Activated CD4-positive, alpha-beta T cell treated with anti-CD3 and anti-CD28 coated beads, Interleukin-2, Interleukin-4, amounts not matched to agents 100 ng/mL and 50 ng/mL, durations not matched to agents 16 hours and 8 hours (primary cell): ENCODE measurements around the gene SMIM9.
"Not testable (repeated sequence)": the region's sequence is repeated elsewhere in the genome, so short reads cannot be mapped to it uniquely, and the experiment has no call there.

Source experiments
- DNase-seq: peaks from one replicate; pipeline ENCODE4 v3.0.0-alpha.2; 2020; ENCODE audit warnings: low spot score

SMIM9 gene

GRCh38 chrX:154834562-154834961 lies at the start of gene SMIM9:
Gene SMIM9 (minus strand): TSS chrX:154834662. CDS start chrX:154830856, 3,806 bp downstream.
- DNase-seq, result no peak

- DNase-seq, result not testable (repeated sequence)
Measured at GRCh38 chrX:154884069-154884468, 49.6 kb upstream of the SMIM9 start.

- no peak for DNase-seq
Measured at GRCh38 chrX:154873329-154873728, 38.9 kb upstream of the SMIM9 start.

GRCh38 chrX:154868522-154868921 lies 34.1 kb upstream of the SMIM9 start:
- DNase-seq, result not testable (repeated sequence)

DNA sequence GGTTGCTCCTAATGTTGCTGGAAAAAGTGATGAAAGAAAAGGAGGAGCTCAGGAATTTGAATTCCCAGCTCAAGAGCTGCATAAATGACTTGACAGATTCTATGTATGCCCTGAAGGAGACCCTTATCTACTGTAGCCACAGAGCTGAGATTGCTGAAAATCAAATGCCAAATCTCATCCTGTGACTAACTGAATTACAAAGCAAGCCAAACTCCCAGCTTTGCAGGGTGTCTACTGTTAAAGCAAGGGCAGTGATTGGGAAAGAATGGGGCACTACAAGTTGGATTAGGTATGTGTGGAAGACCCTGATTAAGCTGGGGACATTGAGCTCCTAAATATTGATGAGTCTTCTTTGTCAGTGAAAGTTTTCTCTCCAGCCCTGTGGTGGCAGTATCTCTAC lies 20.8 kb upstream of the SMIM9 start:
- DNase-seq, result no peak

DNA sequence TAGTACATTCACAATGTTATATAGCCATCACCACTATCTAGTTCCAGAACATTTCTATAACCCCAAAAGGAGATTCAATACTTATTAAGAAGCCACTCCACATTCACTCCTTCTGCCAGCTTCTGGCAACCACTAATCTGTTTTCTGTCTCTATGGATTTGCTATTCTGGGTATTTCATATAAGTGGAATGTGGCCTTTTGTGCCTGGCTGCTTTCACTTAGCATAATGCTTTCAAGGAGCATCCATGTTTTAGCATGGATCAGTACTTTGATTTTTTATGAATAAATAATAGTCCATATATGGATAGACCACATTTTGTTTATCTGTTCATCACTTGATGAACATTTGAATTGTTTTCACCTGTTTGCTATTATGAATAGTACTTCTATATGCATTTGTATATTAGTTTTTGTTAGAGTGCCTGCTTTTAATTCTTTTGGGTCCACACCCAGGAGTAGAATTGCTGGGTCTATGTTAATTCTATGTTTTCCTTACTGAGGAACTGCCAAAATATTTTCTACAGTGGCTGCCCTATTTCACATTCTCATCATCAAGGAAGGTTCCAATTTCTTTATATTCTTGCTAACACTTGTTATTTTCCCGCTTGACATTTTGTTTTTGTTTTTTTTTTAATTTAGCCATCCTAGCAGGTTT lies 16.6 kb upstream of the SMIM9 start:
- no peak for DNase-seq

- DNase-seq, result peak; percentile 36
Measured at GRCh38 chrX:154840856-154841255, 6.4 kb upstream of the SMIM9 start.

DNA sequence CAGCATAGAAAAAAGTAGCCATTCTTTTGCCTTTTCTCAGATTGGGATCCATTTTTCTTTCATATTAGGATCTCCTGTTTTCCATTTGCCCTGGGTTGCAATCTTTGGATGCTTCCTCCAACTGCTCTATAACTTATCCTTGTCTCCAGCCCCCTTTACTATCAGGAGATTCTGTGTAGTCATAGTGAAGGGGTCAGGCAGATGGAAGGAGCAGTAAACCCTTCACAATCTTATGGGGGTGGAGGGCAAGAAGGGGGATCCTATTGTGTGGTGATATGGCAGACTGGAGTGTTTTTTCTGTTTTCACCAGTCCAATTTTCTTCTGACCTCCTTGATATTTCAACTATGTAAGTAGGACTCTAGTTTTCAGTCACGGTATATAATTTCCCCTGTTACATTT lies 1.7 kb upstream of the SMIM9 start:
- no peak for DNase-seq

- no peak for DNase-seq
Measured at GRCh38 chrX:154833746-154834274, 652 bp downstream of the SMIM9 start.

DNA sequence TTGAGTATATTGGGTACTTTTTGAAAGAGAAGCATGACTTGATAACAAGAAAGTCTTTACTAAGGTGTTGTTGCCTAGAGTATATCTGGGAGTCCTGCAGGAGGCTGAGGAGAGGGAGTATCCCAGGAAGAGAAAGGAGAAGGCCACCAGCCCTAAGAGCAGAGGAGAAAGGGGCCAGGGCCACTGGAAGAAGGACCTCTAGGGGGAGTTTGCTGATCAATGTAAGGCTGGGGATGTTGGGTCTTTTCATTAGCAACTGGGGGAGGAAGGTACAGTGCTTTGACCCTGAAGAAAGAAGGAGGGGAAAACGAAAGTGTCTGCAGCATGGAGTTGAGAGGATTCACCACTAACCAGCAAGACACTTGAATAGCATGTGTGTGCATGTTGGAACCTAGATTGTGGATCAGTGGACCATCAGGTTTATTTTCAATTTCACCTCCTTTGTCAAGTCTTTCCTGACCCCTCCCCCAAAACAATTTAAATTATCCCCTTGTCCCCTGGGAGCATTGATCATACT lies 4.5 kb downstream of the SMIM9 start:
- no peak for DNase-seq

- DNase-seq, result no peak
Measured at GRCh38 chrX:154829134-154829533, 5.3 kb downstream of the SMIM9 start.

- DNase-seq, result no peak
Measured at GRCh38 chrX:154828016-154828408, 6.5 kb downstream of the SMIM9 start.

- DNase-seq, result no peak
Measured at GRCh38 chrX:154827194-154828015, 7.1 kb downstream of the SMIM9 start.

- not testable (repeated sequence) for DNase-seq
Measured at GRCh38 chrX:154825586-154825985, 8.9 kb downstream of the SMIM9 start.

DNA sequence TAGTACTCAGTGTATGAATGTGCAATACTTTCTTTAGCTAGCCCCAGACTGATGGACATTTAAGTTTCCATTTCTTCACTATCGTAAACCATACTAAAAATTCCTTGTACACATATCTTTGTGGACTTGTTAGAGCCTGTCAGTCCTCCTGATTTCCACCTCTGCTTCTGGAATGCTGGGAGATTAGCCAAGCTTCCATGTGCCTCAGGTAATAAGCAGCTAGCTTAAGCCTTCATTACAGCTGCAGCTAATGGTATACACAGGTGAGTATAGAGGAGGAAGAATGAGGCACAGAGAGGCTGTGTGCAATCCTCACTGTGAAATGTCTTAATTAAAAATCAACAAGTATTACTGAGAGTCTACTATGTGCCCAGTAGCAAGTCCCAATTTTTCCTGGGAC lies 9.8 kb downstream of the SMIM9 start:
- DNase-seq, result no peak

DNA sequence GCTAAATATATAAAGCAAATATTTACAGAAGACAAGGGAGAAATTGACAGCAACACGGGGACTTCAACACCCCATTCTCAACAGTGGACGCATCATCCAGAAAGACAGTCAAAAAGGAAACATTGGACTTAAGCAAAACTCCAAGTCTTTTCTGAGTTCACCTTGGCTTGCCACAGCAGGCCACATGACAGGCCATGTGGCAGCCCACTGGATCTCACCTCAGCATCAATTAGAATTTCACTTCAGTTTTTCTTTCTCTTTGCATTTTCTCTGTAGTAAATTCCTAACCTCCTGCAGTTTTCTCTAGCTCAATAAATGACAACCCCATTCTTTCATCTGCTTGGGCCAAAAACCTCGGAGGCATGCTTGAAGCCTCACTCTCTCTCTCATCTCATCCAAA lies 12.4 kb downstream of the SMIM9 start:
- DNase-seq, result no peak

DNA sequence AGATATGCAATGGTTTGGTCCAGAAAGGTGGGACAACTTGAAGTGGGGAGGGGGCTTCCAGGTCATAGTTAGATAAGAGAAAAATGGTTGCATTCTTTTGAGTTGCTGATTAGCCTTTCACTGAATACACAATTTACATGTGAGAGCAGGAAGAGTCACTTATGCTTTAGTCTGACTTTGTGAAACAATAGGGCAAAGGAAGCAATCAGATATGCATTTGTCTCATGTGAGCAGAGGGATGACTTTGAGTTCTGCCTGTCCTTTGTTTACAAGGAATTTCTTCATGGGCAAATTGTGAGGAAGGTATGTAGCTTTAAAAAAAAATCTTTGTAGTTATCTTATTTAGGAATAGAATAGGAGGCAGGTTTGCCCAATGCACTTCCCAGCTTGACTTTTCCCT lies 12.9 kb downstream of the SMIM9 start:
- DNase-seq, result no peak

DNA sequence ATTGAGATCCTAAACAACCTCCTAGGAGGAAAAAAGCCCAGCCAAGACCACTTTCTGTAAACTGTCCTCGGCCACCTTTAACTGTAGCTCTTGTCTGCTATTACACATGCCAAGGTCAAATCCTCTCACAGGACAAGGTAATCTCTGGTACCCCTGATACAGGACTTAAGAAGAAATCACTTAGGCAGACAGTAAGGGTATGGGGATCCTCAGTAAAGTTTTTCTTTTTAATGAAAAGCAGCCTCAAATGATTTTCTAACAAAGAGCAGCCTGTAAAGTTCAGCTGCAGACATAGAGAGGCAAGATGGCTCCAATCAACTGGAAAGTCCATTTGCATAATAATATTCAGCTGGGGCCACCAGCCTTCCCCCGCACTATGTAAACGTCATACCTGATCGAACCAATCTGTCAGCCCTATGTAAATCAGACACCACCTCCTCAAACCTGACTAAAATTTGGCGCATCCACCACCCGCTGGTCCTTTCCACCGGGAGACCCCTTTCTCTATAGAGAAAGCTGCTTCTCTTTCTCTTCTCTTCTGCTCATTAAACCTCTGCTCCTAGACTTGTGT lies 14.6 kb downstream of the SMIM9 start:
- no peak for DNase-seq

GRCh38 chrX:154818916-154819770 lies 15.3 kb downstream of the SMIM9 start:
- no peak for DNase-seq

GRCh38 chrX:154817048-154817618 lies 17.3 kb downstream of the SMIM9 start:
- not testable (repeated sequence) for DNase-seq

- not testable (repeated sequence) for DNase-seq
Measured at GRCh38 chrX:154816326-154816898, 18.1 kb downstream of the SMIM9 start.
